PFSK-1 (cell line): ENCODE results near the gene ZFAND3.

Experiments used
- FOXP2 ChIP-seq: optimal IDR thresholded peaks from 2 replicates; pipeline ENCODE3; 2011; ENCODE audit warnings: borderline replicate concordance, control low read depth, inconsistent platforms; ENCODE audit not compliant: insufficient read depth; ENCODE audit errors: extremely low read length, extremely low read depth
- POLR2AphosphoS5 ChIP-seq: IDR thresholded peaks from 2 replicates; pipeline ENCODE4 v1.6.1; 2012; ENCODE audit warnings: low read depth, mild to moderate bottlenecking, control low read depth, low read length, moderate library complexity
- SIN3A ChIP-seq: IDR thresholded peaks from 2 replicates; pipeline ENCODE4 v1.6.1; 2012; ENCODE audit warnings: mild to moderate bottlenecking, low read length, moderate library complexity, borderline replicate concordance; ENCODE audit not compliant: insufficient read depth
- TAF1 ChIP-seq: IDR thresholded peaks from 2 replicates; pipeline ENCODE4 v1.6.1; 2012; ENCODE audit warnings: low read length, control low read depth, borderline replicate concordance; ENCODE audit not compliant: insufficient read depth
- TF ChIP-seq, protein P1 (sequence below), 2 experiments: IDR thresholded peaks; 2 replicates each; pipeline versions ENCODE4 v1.6.1 to v1.8.0; 2011 to 2012; ENCODE audit warnings: low read depth in 2 of 2, low read length in 2 of 2, control low read depth in 1 of 2, inconsistent platforms in 1 of 2, mild to moderate bottlenecking in 1 of 2, moderate library complexity in 1 of 2; ENCODE audit not compliant: insufficient read depth in 1 of 2

The ZFAND3 gene

GRCh38 chr6:37972994-37973757 is 153.6 kb downstream of the ZFAND3 start:
- no peak for TF ChIP-seq FOXP2
- no peak for TF ChIP-seq TAF1
- TF ChIP-seq SIN3A: no peak

GRCh38 chr6:37974381-37974780 is 154.9 kb downstream of the ZFAND3 start:
- TF ChIP-seq, protein P1, sequence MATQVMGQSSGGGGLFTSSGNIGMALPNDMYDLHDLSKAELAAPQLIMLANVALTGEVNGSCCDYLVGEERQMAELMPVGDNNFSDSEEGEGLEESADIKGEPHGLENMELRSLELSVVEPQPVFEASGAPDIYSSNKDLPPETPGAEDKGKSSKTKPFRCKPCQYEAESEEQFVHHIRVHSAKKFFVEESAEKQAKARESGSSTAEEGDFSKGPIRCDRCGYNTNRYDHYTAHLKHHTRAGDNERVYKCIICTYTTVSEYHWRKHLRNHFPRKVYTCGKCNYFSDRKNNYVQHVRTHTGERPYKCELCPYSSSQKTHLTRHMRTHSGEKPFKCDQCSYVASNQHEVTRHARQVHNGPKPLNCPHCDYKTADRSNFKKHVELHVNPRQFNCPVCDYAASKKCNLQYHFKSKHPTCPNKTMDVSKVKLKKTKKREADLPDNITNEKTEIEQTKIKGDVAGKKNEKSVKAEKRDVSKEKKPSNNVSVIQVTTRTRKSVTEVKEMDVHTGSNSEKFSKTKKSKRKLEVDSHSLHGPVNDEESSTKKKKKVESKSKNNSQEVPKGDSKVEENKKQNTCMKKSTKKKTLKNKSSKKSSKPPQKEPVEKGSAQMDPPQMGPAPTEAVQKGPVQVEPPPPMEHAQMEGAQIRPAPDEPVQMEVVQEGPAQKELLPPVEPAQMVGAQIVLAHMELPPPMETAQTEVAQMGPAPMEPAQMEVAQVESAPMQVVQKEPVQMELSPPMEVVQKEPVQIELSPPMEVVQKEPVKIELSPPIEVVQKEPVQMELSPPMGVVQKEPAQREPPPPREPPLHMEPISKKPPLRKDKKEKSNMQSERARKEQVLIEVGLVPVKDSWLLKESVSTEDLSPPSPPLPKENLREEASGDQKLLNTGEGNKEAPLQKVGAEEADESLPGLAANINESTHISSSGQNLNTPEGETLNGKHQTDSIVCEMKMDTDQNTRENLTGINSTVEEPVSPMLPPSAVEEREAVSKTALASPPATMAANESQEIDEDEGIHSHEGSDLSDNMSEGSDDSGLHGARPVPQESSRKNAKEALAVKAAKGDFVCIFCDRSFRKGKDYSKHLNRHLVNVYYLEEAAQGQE (IDR thresholded peaks at IDR 0.05; ENCODE audit: insufficient read depth in 1 of 2, low read depth in 2 of 2, low read length in 2 of 2): no peak
- no peak for TF ChIP-seq SIN3A
- no peak for TF ChIP-seq POLR2AphosphoS5
- no peak for TF ChIP-seq FOXP2
- TF ChIP-seq TAF1: no peak

DNA sequence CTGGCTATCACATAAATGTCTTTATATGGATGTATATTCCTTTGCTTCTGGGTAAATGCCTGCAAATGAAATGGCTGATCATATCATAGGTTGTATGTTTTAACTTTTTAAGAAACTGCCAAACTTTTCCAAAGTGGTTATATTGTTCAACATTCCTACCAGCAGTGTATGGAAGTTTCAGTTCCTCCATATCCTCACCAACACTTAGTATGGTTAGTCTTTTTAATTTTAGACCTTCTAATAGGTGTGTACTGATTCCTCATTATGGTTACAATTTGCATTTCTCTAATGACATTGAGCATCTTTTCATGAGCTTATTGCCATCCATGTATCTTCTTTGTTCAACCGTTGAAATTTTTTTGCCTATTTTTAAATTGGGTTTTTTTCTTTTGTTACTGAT is 155.4 kb downstream of the ZFAND3 start:
- TF ChIP-seq POLR2AphosphoS5: no peak
- no peak for TF ChIP-seq TAF1
- TF ChIP-seq FOXP2: no peak
- TF ChIP-seq, protein P1 (IDR thresholded peaks at IDR 0.05; ENCODE audit: insufficient read depth in 1 of 2, low read depth in 2 of 2, low read length in 2 of 2): no peak
- TF ChIP-seq SIN3A: no peak

GRCh38 chr6:37977715-37978114 is 158.2 kb downstream of the ZFAND3 start:
- TF ChIP-seq SIN3A: no peak
- no peak for TF ChIP-seq FOXP2
- no peak for TF ChIP-seq POLR2AphosphoS5
- TF ChIP-seq, protein P1 (IDR thresholded peaks at IDR 0.05; ENCODE audit: insufficient read depth in 1 of 2, low read depth in 2 of 2, low read length in 2 of 2): no peak
- no peak for TF ChIP-seq TAF1

GRCh38 chr6:37979392-37980221 is 160.1 kb downstream of the ZFAND3 start:
- TF ChIP-seq, protein P1 (IDR thresholded peaks at IDR 0.05; ENCODE audit: insufficient read depth in 1 of 2, low read depth in 2 of 2, low read length in 2 of 2): no peak
- TF ChIP-seq FOXP2 (no peak), POLR2AphosphoS5 (no peak), SIN3A (no peak), TAF1 (no peak)
